ENCODE measurements around the gene USP6NL. TPM values are rescaled to one million over a fixed set of nuclear protein-coding genes. Genes with fewer than 3 reads are reported as not detected.

Gene USP6NL
- total and polyA plus RNA-seq, 2 of the 13 experiments (the other 11 are each of a cell fraction or from before 2014, with no cell fraction given): 10.5 to 22.9 TPM

- WGBS (ENCODE audit: low lambda C conversion rate): 96% methylated on average over 3 of the region's 3 CpGs
- BruUV-seq (replicated peaks): no TSS peak
- ChIA-PET CTCF (ENCODE audit: low intra/inter-chr PET ratio, low total read pairs) (no interaction called here), POLR2A (no interaction called here)
- in situ Hi-C loops (cut with HindIII; ENCODE audit: extremely low pct_ligation_motif_present, low pct_unique_long_range_greater_than_20kb): loop anchor here (10.0 to 25.0 kb wide), 2 partner anchors 214 to 477 kb away; no protein-coding TSS in a partner anchor
- Histone ChIP-seq H3K9me3 (ENCODE audit: low read length) (no peaks in the 10 kb centered on the region), H3K9ac (ENCODE audit: insufficient read depth, low read depth, low read length) (no peak overlapping the region), H3K79me2 (ENCODE audit: insufficient read depth, low read length) (no peaks in the 10 kb centered on the region), H3K36me3 (replicated peaks in 1 of 2; ENCODE audit: control insufficient read depth in 1 of 2, insufficient read depth in 2 of 2, low read length in 2 of 2) (peaks cover 0 to 15% of the 10 kb centered on the region in 2 experiments; a peak in 2 of 5 replicates), H2AFZ (ENCODE audit: low read length) (no peak overlapping the region), H4K20me1 (ENCODE audit: insufficient read depth, low read length) (no peaks in the 10 kb centered on the region; the same call in 1 of the 2 replicates), H3K4me1 (ENCODE audit: insufficient read depth, low read length) (peaks cover 7% of the 10 kb centered on the region; the same call in 1 of the 2 replicates), H3K27me3 (ENCODE audit: control insufficient read depth in 1 of 2, insufficient read depth in 2 of 2, low read length in 2 of 2) (no peaks in the 10 kb centered on the region), H3K27ac (ENCODE audit: extremely low read length, insufficient read depth, low read length) (no peak overlapping the region), H3K4me2 (ENCODE audit: low read depth, low read length) (no peak overlapping the region), H3K4me3 (replicated peaks in 1 of 3; ENCODE audit: insufficient read depth in 1 of 3, low read depth in 2 of 3, low read length in 3 of 3) (no peak overlapping the region)
- no peak for FAIRE-seq
- no peak for DNase-seq (ENCODE audit: low spot score)
- no peak for ATAC-seq
- TF ChIP-seq ZNF782 (CRISPR knock-in tag; IDR thresholded peaks at IDR 0.05; ENCODE audit: borderline replicate concordance): no peak
- TF ChIP-seq ZNF580 (CRISPR knock-in tag; IDR thresholded peaks at IDR 0.05; ENCODE audit: borderline replicate concordance, low read depth): no peak
- no peak for TF ChIP-seq SNAI1 (CRISPR knock-in tag; IDR thresholded peaks at IDR 0.05; ENCODE audit: borderline replicate concordance)
- no peak for TF ChIP-seq RFX5 (IDR thresholded peaks at IDR 0.05; ENCODE audit: low read depth, low read length)
- no peak for TF ChIP-seq CBX1 (IDR thresholded peaks at IDR 0.05; ENCODE audit: low read depth)
- intact Hi-C loops (cut with micrococcal nuclease; ENCODE audit: unreplicated experiment): no loop called here
Observed at GRCh38 chr10:11510736-11511135, 100.7 kb downstream of the USP6NL start.

GRCh38 chr10:11510281-11510680, 101.2 kb downstream of the USP6NL start:
- Histone ChIP-seq H3K9ac (ENCODE audit: insufficient read depth, low read depth, low read length) (no peak overlapping the region), H3K79me2 (ENCODE audit: insufficient read depth, low read length) (no peaks in the 10 kb centered on the region), H3K4me1 (ENCODE audit: insufficient read depth, low read length) (peaks cover 7% of the 10 kb centered on the region; the same call in 1 of the 2 replicates), H3K36me3 (replicated peaks in 1 of 2; ENCODE audit: control insufficient read depth in 1 of 2, insufficient read depth in 2 of 2, low read length in 2 of 2) (peaks cover 0 to 19% of the 10 kb centered on the region in 2 experiments; a peak in 2 of 5 replicates), H3K4me2 (ENCODE audit: low read depth, low read length) (no peak overlapping the region), H3K27me3 (ENCODE audit: control insufficient read depth in 1 of 2, insufficient read depth in 2 of 2, low read length in 2 of 2) (no peaks in the 10 kb centered on the region), H3K9me3 (ENCODE audit: low read length) (no peaks in the 10 kb centered on the region), H2AFZ (ENCODE audit: low read length) (no peak overlapping the region), H3K4me3 (replicated peaks in 1 of 3; ENCODE audit: insufficient read depth in 1 of 3, low read depth in 2 of 3, low read length in 3 of 3) (no peak overlapping the region), H4K20me1 (ENCODE audit: insufficient read depth, low read length) (no peaks in the 10 kb centered on the region; the same call in 1 of the 2 replicates), H3K27ac (ENCODE audit: extremely low read length, insufficient read depth, low read length) (no peak overlapping the region)
- in situ Hi-C loops (cut with HindIII; ENCODE audit: extremely low pct_ligation_motif_present, low pct_unique_long_range_greater_than_20kb): loop anchor here (10.0 to 25.0 kb wide), 2 partner anchors 215 to 477 kb away; no protein-coding TSS in a partner anchor
- CTCF ChIA-PET (ENCODE audit: low intra/inter-chr PET ratio, low total read pairs): no interaction called here
- WGBS (ENCODE audit: low lambda C conversion rate): 89% methylated on average over 5 of the region's 5 CpGs
- FAIRE-seq (no peak), DNase-seq (ENCODE audit: low spot score) (no peak), ATAC-seq (no peak)
- intact Hi-C loops (cut with micrococcal nuclease; ENCODE audit: unreplicated experiment): no loop called here
- BruUV-seq (replicated peaks): no TSS peak
- POLR2A ChIA-PET: no interaction called here
- TF ChIP-seq DNMT1 (CRISPR knock-in tag; IDR thresholded peaks at IDR 0.05): no peak
- TF ChIP-seq TFAP4 (IDR thresholded peaks at IDR 0.05; ENCODE audit: borderline replicate concordance, low read depth): no peak
- TF ChIP-seq TARDBP (CRISPR knock-in tag; IDR thresholded peaks at IDR 0.05): no peak
- no peak for TF ChIP-seq ZBTB34 (CRISPR knock-in tag; IDR thresholded peaks at IDR 0.05)
- no peak for TF ChIP-seq ARNT (IDR thresholded peaks at IDR 0.05)
- no peak for TF ChIP-seq ZNF841 (CRISPR knock-in tag; IDR thresholded peaks at IDR 0.05; ENCODE audit: borderline replicate concordance)
- no peak for TF ChIP-seq ARID5B (CRISPR knock-in tag; IDR thresholded peaks at IDR 0.05)

Measured in HepG2 (cell line).